K562 (cell line): ENCODE data around the gene NFILZ.

Experiments
- CC2D1A ChIP-seq: fragments of 450-650 bp; IDR thresholded peaks from 2 replicates; pipeline ENCODE4 v1.6.1; 2017; ENCODE audit warnings: mild to moderate bottlenecking
- ETS2 ChIP-seq: IDR thresholded peaks from 2 replicates; pipeline ENCODE4 v1.6.1; 2016; ENCODE audit warnings: borderline replicate concordance, missing genetic modification characterization, mild to moderate bottlenecking, moderate library complexity, missing compliant biosample characterization; ENCODE audit not compliant: poor library complexity, severe bottlenecking
- KHSRP ChIP-seq: fragments of 450-650 bp; IDR thresholded peaks from 2 replicates; pipeline ENCODE4 v1.6.1; 2017
- MYNN ChIP-seq, 2 experiments: sonication (generic); formaldehyde crosslinking in 1 of 2; IDR thresholded peaks; 2 replicates each; pipeline versions ENCODE4 v1.5.0 to v1.6.1; 2016 to 2020; ENCODE audit warnings: antibody characterized with exemption in 1 of 2, missing genetic modification reagents in 1 of 2
- RBBP5 ChIP-seq: fragments of 200-600 bp; sonication (generic); IDR thresholded peaks from 2 replicates; pipeline ENCODE4 v1.6.1; 2012; ENCODE audit warnings: borderline replicate concordance, mild to moderate bottlenecking, low read length, control low read depth, inconsistent platforms; ENCODE audit not compliant: insufficient read depth, poor library complexity, severe bottlenecking
- RNF2 ChIP-seq: sonication (generic); IDR thresholded peaks from 2 replicates; pipeline ENCODE4 v1.6.1; 2016
- SMARCB1 ChIP-seq: IDR thresholded peaks from 2 replicates; pipeline ENCODE4 v1.6.1; 2011; ENCODE audit warnings: improper control_type of control experiment, low read depth; ENCODE audit not compliant: insufficient read length
- ZFX ChIP-seq: sonication (generic); formaldehyde crosslinking; IDR thresholded peaks from 2 replicates; pipeline ENCODE4 v1.8.0; 2022; ENCODE audit warnings: mild to moderate bottlenecking, missing genetic modification reagents, moderate library complexity
- ZNF133 ChIP-seq: fragments of 250-450 bp; sonication (Bioruptor Pico); IDR thresholded peaks from 2 replicates; pipeline ENCODE4 v1.4.0; 2020; ENCODE audit warnings: mild to moderate bottlenecking
- ZNF707 ChIP-seq: fragments of 250-450 bp; sonication (Bioruptor Pico); conservative IDR thresholded peaks from 2 replicates; pipeline ENCODE4 v1.8.0; 2022; ENCODE audit warnings: inconsistent platforms, mild to moderate bottlenecking, moderate library complexity
- TF ChIP-seq, protein P1 (sequence below), 3 experiments: IDR thresholded peaks in 2 of 3; conservative IDR thresholded peaks in 1 of 3; 2 replicates each; pipeline ENCODE4 v1.5.1; 2011 to 2012; ENCODE audit warnings: low read length in 3 of 3, mild to moderate bottlenecking in 3 of 3, control low read depth in 2 of 3, improper control_type of control experiment in 1 of 3, inconsistent platforms in 1 of 3, low read depth in 1 of 3, mixed read lengths in 1 of 3, moderate library complexity in 1 of 3; ENCODE audit not compliant: insufficient read depth in 2 of 3
- TF ChIP-seq, protein P2 (sequence below): fragments of 250-450 bp; sonication (Bioruptor Pico); IDR thresholded peaks from 2 replicates; pipeline ENCODE4 v1.8.0; 2021; ENCODE audit warnings: moderate library complexity, mild to moderate bottlenecking, inconsistent platforms
- TF ChIP-seq, protein P3 (sequence below): sonication (generic); formaldehyde crosslinking; IDR thresholded peaks from 2 replicates; pipeline ENCODE4 v1.9.0; 2022; ENCODE audit warnings: mild to moderate bottlenecking, missing genetic modification reagents
- TF ChIP-seq, protein P4 (sequence below), 2 experiments: fragments of 450-650 bp in 1 of 2; sonication (generic) in 1 of 2; formaldehyde crosslinking; conservative IDR thresholded peaks; 2 replicates each; pipeline versions ENCODE4 v1.4.0 to v1.8.1; 2020 to 2022; ENCODE audit warnings: mild to moderate bottlenecking in 1 of 2, missing genetic modification reagents in 1 of 2

DNA sequence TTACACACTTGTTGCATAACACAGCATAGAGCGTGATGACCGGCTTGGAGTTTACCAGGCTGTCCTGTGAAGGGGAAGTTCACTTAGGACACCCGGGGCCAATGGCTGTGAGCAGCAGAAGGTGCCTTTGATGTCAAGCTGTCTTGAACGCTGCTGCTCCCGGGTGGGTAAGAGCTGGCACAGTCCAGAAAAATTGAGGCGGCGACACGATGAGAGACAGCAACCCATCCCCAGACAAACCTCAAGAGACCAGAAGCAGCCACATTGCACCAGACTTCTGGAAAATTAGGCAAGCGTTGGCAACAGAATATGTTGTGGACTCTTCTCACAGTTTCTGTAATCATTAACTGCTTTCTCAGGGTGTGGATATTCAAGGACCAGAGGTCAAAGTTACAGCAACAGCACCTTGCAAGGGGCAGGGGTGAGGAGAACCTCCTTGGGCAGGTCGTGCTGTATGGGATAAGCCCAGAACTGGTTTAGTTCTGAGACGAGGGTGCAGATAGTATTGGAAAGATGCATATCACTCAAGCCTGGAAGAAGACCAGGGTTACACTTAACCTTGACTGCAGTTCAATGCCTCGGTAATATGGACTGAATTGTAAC lies 10.1 kb downstream of the NFILZ start:
- TF ChIP-seq, protein P1, sequence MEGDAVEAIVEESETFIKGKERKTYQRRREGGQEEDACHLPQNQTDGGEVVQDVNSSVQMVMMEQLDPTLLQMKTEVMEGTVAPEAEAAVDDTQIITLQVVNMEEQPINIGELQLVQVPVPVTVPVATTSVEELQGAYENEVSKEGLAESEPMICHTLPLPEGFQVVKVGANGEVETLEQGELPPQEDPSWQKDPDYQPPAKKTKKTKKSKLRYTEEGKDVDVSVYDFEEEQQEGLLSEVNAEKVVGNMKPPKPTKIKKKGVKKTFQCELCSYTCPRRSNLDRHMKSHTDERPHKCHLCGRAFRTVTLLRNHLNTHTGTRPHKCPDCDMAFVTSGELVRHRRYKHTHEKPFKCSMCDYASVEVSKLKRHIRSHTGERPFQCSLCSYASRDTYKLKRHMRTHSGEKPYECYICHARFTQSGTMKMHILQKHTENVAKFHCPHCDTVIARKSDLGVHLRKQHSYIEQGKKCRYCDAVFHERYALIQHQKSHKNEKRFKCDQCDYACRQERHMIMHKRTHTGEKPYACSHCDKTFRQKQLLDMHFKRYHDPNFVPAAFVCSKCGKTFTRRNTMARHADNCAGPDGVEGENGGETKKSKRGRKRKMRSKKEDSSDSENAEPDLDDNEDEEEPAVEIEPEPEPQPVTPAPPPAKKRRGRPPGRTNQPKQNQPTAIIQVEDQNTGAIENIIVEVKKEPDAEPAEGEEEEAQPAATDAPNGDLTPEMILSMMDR (IDR thresholded peaks at IDR 0.05 in 2 of 3, conservative IDR thresholded peaks at IDR 0.05 in 1 of 3; ENCODE audit: insufficient read depth in 2 of 3, low read depth in 1 of 3, low read length in 3 of 3), result no peak
- TF ChIP-seq ZNF133 (CRISPR knock-in tag) (no peak), ZFX (no peak), RNF2 (no peak), MYNN (IDR thresholded peaks at IDR 0.05) (no peak), MYNN (CRISPR knock-in tag; IDR thresholded peaks at IDR 0.05) (no peak), ZNF707 (CRISPR knock-in tag) (no peak), RBBP5 (no peak), SMARCB1 (no peak), KHSRP (no peak), ETS2 (no peak), CC2D1A (no peak)
- TF ChIP-seq, protein P2, sequence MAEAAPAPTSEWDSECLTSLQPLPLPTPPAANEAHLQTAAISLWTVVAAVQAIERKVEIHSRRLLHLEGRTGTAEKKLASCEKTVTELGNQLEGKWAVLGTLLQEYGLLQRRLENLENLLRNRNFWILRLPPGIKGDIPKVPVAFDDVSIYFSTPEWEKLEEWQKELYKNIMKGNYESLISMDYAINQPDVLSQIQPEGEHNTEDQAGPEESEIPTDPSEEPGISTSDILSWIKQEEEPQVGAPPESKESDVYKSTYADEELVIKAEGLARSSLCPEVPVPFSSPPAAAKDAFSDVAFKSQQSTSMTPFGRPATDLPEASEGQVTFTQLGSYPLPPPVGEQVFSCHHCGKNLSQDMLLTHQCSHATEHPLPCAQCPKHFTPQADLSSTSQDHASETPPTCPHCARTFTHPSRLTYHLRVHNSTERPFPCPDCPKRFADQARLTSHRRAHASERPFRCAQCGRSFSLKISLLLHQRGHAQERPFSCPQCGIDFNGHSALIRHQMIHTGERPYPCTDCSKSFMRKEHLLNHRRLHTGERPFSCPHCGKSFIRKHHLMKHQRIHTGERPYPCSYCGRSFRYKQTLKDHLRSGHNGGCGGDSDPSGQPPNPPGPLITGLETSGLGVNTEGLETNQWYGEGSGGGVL (CRISPR knock-in tag), result no peak
- TF ChIP-seq, protein P3, sequence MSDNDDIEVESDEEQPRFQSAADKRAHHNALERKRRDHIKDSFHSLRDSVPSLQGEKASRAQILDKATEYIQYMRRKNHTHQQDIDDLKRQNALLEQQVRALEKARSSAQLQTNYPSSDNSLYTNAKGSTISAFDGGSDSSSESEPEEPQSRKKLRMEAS, result no peak
- TF ChIP-seq, protein P4, sequence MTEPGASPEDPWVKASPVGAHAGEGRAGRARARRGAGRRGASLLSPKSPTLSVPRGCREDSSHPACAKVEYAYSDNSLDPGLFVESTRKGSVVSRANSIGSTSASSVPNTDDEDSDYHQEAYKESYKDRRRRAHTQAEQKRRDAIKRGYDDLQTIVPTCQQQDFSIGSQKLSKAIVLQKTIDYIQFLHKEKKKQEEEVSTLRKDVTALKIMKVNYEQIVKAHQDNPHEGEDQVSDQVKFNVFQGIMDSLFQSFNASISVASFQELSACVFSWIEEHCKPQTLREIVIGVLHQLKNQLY (CRISPR knock-in tag; conservative IDR thresholded peaks at IDR 0.05), result no peak
